ENCODE measurements around the gene ARVCF.

DNA sequence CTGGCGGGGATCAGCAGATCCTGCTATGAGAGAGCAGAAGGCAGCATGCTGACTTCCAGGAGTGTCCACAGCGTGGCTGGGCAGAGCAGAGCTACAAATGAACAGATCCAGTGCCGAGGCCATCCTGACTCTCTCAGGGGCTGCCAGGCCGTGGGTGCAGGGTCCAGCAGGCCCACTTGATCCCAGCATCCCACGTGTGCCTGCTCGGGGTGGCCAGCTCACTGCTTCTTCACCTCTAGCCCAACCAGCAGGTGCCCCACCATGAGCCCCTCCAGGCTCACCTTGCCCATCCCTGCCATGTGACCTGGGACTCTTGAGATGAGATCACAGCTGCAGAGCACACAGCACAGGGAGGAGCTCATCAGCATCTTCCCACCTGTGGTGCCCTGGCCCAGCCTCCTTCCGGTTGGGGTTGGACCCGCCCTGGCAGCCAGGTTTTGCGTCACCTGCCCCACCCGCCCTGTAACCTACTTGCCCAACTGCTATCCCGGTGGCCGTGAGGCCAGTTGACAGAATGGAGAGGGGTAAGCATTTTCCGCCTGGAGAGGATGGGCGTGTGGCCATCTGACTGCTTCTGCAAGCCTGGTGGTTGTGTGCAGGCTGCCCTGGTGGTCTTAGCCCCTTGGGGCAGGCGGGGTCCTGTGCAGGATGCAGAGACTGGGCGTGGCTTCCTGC, 15.2 kb upstream of the ARVCF start:
- TF ChIP-seq, protein P1, sequence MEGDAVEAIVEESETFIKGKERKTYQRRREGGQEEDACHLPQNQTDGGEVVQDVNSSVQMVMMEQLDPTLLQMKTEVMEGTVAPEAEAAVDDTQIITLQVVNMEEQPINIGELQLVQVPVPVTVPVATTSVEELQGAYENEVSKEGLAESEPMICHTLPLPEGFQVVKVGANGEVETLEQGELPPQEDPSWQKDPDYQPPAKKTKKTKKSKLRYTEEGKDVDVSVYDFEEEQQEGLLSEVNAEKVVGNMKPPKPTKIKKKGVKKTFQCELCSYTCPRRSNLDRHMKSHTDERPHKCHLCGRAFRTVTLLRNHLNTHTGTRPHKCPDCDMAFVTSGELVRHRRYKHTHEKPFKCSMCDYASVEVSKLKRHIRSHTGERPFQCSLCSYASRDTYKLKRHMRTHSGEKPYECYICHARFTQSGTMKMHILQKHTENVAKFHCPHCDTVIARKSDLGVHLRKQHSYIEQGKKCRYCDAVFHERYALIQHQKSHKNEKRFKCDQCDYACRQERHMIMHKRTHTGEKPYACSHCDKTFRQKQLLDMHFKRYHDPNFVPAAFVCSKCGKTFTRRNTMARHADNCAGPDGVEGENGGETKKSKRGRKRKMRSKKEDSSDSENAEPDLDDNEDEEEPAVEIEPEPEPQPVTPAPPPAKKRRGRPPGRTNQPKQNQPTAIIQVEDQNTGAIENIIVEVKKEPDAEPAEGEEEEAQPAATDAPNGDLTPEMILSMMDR (conservative IDR thresholded peaks at IDR 0.05; ENCODE audit: low read depth, low read length) = no peak
- no peak for TF ChIP-seq EZH2 (IDR thresholded peaks at IDR 0.05; ENCODE audit: borderline replicate concordance, low read depth, low read length, poor library complexity, severe bottlenecking)
